ENCODE results near the gene MAPT. TPM values are rescaled to one million over a fixed set of nuclear protein-coding genes. Genes with fewer than 3 reads are reported as not detected.

The MAPT gene
- total RNA-seq, 1 donor from 2014 or later = 2.1 TPM

DNA sequence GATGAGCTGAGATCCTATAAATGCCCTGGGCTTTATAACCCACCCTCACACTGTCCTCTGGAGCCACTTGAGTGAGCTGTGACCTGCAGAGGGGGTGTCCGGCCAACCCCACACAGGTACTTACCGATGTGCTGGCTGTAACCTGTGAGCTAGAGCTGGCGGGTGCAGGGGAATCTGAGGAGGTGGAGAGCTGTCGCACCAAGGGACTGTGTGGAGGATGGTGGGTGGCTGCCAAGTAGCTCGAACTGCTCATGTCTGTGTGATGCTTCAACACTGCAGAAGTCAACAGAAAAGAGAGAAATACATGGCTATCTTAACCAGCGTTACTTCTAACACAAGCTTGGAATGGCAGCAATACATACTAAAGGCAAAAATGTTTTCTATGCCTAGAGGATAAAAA lies 144.1 kb downstream of the MAPT start:
- no peak overlapping the region for H3K4me3 Mint-ChIP-seq (ENCODE audit: unreplicated experiment)
- peaks cover 21% of the 10 kb centered on the region for H3K36me3 Mint-ChIP-seq (ENCODE audit: low read depth, unreplicated experiment)
- no peak overlapping the region for H3K27ac Mint-ChIP-seq (ENCODE audit: unreplicated experiment)
- Histone ChIP-seq H3K4me3 (ENCODE audit: insufficient read depth, low read depth, low read length) (no peak overlapping the region), H3K27ac (ENCODE audit: low read depth, low read length) (no peak overlapping the region), H3K27me3 (ENCODE audit: insufficient read depth, low read length) (no peaks in the 10 kb centered on the region), H4K20me1 (ENCODE audit: insufficient read depth, low read length) (peaks cover 46% of the 10 kb centered on the region), H3K4me2 (ENCODE audit: low read length) (no peak overlapping the region), H3K9me3 (ENCODE audit: insufficient read depth, low read depth, low read length) (no peaks in the 10 kb centered on the region), H3K9ac (ENCODE audit: low read length) (no peak overlapping the region), H3K79me2 (ENCODE audit: insufficient read depth, low read length) (peaks cover 7% of the 10 kb centered on the region), H3K36me3 (ENCODE audit: insufficient read depth, low read length) (peaks cover 70% of the 10 kb centered on the region), H2AFZ (ENCODE audit: low read depth, low read length) (no peak overlapping the region), H3K4me1 (ENCODE audit: insufficient read depth, low read length) (no peaks in the 10 kb centered on the region)
- FAIRE-seq (no peak), DNase-seq (ENCODE audit: low read depth) (no peak)
- H3K9me3 Mint-ChIP-seq (ENCODE audit: unreplicated experiment) = no peaks in the 10 kb centered on the region
- peaks cover 5% of the 10 kb centered on the region for H3K4me1 Mint-ChIP-seq (ENCODE audit: low read depth, unreplicated experiment)
- TF ChIP-seq EZH2 (IDR thresholded peaks at IDR 0.05; ENCODE audit: insufficient read depth, low read length) (no peak), CTCF (IDR thresholded peaks at IDR 0.05; ENCODE audit: insufficient read depth, low read depth, low read length) (no peak)
- H3K27me3 Mint-ChIP-seq (ENCODE audit: low read depth, unreplicated experiment) = no peaks in the 10 kb centered on the region

- peaks cover 7% of the 10 kb centered on the region for H3K79me2 ChIP-seq (ENCODE audit: insufficient read depth, low read length)
- no peak overlapping the region for H3K4me3 ChIP-seq (ENCODE audit: insufficient read depth, low read depth, low read length)
- Mint-ChIP-seq H3K27me3 (ENCODE audit: low read depth, unreplicated experiment) (no peaks in the 10 kb centered on the region), H3K4me3 (ENCODE audit: unreplicated experiment) (no peak overlapping the region), H3K36me3 (ENCODE audit: low read depth, unreplicated experiment) (peaks cover 19% of the 10 kb centered on the region), H3K9me3 (ENCODE audit: unreplicated experiment) (no peaks in the 10 kb centered on the region), H3K4me1 (ENCODE audit: low read depth, unreplicated experiment) (peaks cover 8% of the 10 kb centered on the region), H3K27ac (ENCODE audit: unreplicated experiment) (no peak overlapping the region)
- H3K4me1 ChIP-seq (ENCODE audit: insufficient read depth, low read length) = no peaks in the 10 kb centered on the region
- H3K9me3 ChIP-seq (ENCODE audit: insufficient read depth, low read depth, low read length) = no peaks in the 10 kb centered on the region
- no peak overlapping the region for H3K4me2 ChIP-seq (ENCODE audit: low read length)
- no peaks in the 10 kb centered on the region for H3K27me3 ChIP-seq (ENCODE audit: insufficient read depth, low read length)
- H3K36me3 ChIP-seq (ENCODE audit: insufficient read depth, low read length) = peaks cover 66% of the 10 kb centered on the region
- H2AFZ ChIP-seq (ENCODE audit: low read depth, low read length) = no peak overlapping the region
- no peak overlapping the region for H3K9ac ChIP-seq (ENCODE audit: low read length)
- no peak for TF ChIP-seq CTCF (IDR thresholded peaks at IDR 0.05; ENCODE audit: insufficient read depth, low read depth, low read length)
- no peak for TF ChIP-seq EZH2 (IDR thresholded peaks at IDR 0.05; ENCODE audit: insufficient read depth, low read length)
- H4K20me1 ChIP-seq (ENCODE audit: insufficient read depth, low read length) = peaks cover 52% of the 10 kb centered on the region
- DNase-seq (ENCODE audit: low read depth) (no peak), FAIRE-seq (no peak)
- H3K27ac ChIP-seq (ENCODE audit: low read depth, low read length) = no peak overlapping the region
Observed at GRCh38 chr17:46038937-46039336, 144.6 kb downstream of the MAPT start.

- H2AFZ ChIP-seq (ENCODE audit: low read depth, low read length) = no peak overlapping the region
- H3K4me2 ChIP-seq (ENCODE audit: low read length) = no peak overlapping the region
- H4K20me1 ChIP-seq (ENCODE audit: insufficient read depth, low read length) = peaks cover 53% of the 10 kb centered on the region
- no peaks in the 10 kb centered on the region for H3K27me3 ChIP-seq (ENCODE audit: insufficient read depth, low read length)
- peaks cover 7% of the 10 kb centered on the region for H3K79me2 ChIP-seq (ENCODE audit: insufficient read depth, low read length)
- no peak overlapping the region for H3K9ac ChIP-seq (ENCODE audit: low read length)
- no peaks in the 10 kb centered on the region for H3K27me3 Mint-ChIP-seq (ENCODE audit: low read depth, unreplicated experiment)
- H3K27ac Mint-ChIP-seq (ENCODE audit: unreplicated experiment) = no peak overlapping the region
- H3K4me3 ChIP-seq (ENCODE audit: insufficient read depth, low read depth, low read length) = no peak overlapping the region
- H3K4me3 Mint-ChIP-seq (ENCODE audit: unreplicated experiment) = no peak overlapping the region
- no peaks in the 10 kb centered on the region for H3K9me3 Mint-ChIP-seq (ENCODE audit: unreplicated experiment)
- no peaks in the 10 kb centered on the region for H3K4me1 ChIP-seq (ENCODE audit: insufficient read depth, low read length)
- no peak for TF ChIP-seq CTCF (IDR thresholded peaks at IDR 0.05; ENCODE audit: insufficient read depth, low read depth, low read length)
- no peak for TF ChIP-seq EZH2 (IDR thresholded peaks at IDR 0.05; ENCODE audit: insufficient read depth, low read length)
- H3K36me3 Mint-ChIP-seq (ENCODE audit: low read depth, unreplicated experiment) = peaks cover 19% of the 10 kb centered on the region
- H3K27ac ChIP-seq (ENCODE audit: low read depth, low read length) = no peak overlapping the region
- FAIRE-seq = no peak
- H3K9me3 ChIP-seq (ENCODE audit: insufficient read depth, low read depth, low read length) = no peaks in the 10 kb centered on the region
- peaks cover 11% of the 10 kb centered on the region for H3K4me1 Mint-ChIP-seq (ENCODE audit: low read depth, unreplicated experiment)
- DNase-seq (ENCODE audit: low read depth) = no peak
- H3K36me3 ChIP-seq (ENCODE audit: insufficient read depth, low read length) = peaks cover 60% of the 10 kb centered on the region
Observed at GRCh38 chr17:46039592-46040186, 145.3 kb downstream of the MAPT start.

All from astrocyte (in vitro differentiated cells and primary cell).